NT2/D1 (cell line): ENCODE data around the gene NAALADL2.

Experiments used
- SUZ12 ChIP-seq: IDR thresholded peaks from 2 replicates; pipeline ENCODE4 v1.6.1; 2011; ENCODE audit not compliant: insufficient read length, insufficient read depth; ENCODE audit errors: extremely low read depth
- YY1 ChIP-seq: IDR thresholded peaks from 2 replicates; pipeline ENCODE4 v1.6.1; 2011; ENCODE audit not compliant: insufficient read length, insufficient read depth
- ZNF274 ChIP-seq: IDR thresholded peaks from 2 replicates; pipeline ENCODE4 v1.6.1; 2011; ENCODE audit warnings: mild to moderate bottlenecking, low read depth, low read length

- TF ChIP-seq YY1 (no peak), SUZ12 (no peak), ZNF274 (no peak)
Observed at GRCh38 chr3:175144368-175144767, 285.2 kb downstream of the NAALADL2 start.
